ENCODE results near the gene FXYD6. TPM values are rescaled to one million over a fixed set of nuclear protein-coding genes. Genes with fewer than 3 reads are reported as not detected.

Gene FXYD6
- total RNA-seq, 1 experiment from 2014 or later: 12.2 TPM

GRCh38 chr11:117871784-117872183 is 4.7 kb downstream of the FXYD6 start:
- POLR2A ChIA-PET (ENCODE audit: low non-redundant PET): no interaction called here
- Histone ChIP-seq H3K9me3 (ENCODE audit: low read depth, low read length, poor library complexity, severe bottlenecking) (no peaks in the 10 kb centered on the region), H3K36me3 (ENCODE audit: insufficient read depth, low read length, poor library complexity, severe bottlenecking) (no peaks in the 10 kb centered on the region), H3K4me3 (ENCODE audit: low read depth, low read length, poor library complexity, severe bottlenecking) (no peak overlapping the region), H3K27ac (ENCODE audit: low read depth, low read length, poor library complexity, severe bottlenecking) (no peak overlapping the region), H3K4me1 (ENCODE audit: insufficient read depth, low read length, poor library complexity, severe bottlenecking) (peaks cover 5% of the 10 kb centered on the region), H3K27me3 (replicated peaks; ENCODE audit: insufficient read depth, low read depth, low read length, poor library complexity) (no peaks in the 10 kb centered on the region)
- intact Hi-C loops (cut with micrococcal nuclease; ENCODE audit: unreplicated experiment): no loop called here
- no peak for DNase-seq (ENCODE audit: low spot score)
- CTCF ChIA-PET: no interaction called here
- TF ChIP-seq CTCF (conservative IDR thresholded peaks at IDR 0.05; ENCODE audit: low read depth, low read length) (no peak), EZH2 (IDR thresholded peaks at IDR 0.05; ENCODE audit: borderline replicate concordance, low read depth, low read length, poor library complexity, severe bottlenecking) (no peak)
- BruUV-seq (replicated peaks): no TSS peak

GRCh38 chr11:117871160-117871559 is 5.3 kb downstream of the FXYD6 start:
- CTCF ChIA-PET: no interaction called here
- TF ChIP-seq CTCF (conservative IDR thresholded peaks at IDR 0.05; ENCODE audit: low read depth, low read length) (no peak), EZH2 (IDR thresholded peaks at IDR 0.05; ENCODE audit: borderline replicate concordance, low read depth, low read length, poor library complexity, severe bottlenecking) (no peak)
- Histone ChIP-seq H3K4me1 (ENCODE audit: insufficient read depth, low read length, poor library complexity, severe bottlenecking) (peaks cover 5% of the 10 kb centered on the region), H3K27me3 (replicated peaks; ENCODE audit: insufficient read depth, low read depth, low read length, poor library complexity) (no peaks in the 10 kb centered on the region), H3K27ac (ENCODE audit: low read depth, low read length, poor library complexity, severe bottlenecking) (no peak overlapping the region), H3K36me3 (ENCODE audit: insufficient read depth, low read length, poor library complexity, severe bottlenecking) (no peaks in the 10 kb centered on the region), H3K9me3 (ENCODE audit: low read depth, low read length, poor library complexity, severe bottlenecking) (no peaks in the 10 kb centered on the region), H3K4me3 (ENCODE audit: low read depth, low read length, poor library complexity, severe bottlenecking) (no peak overlapping the region)
- no TSS peak for BruUV-seq (replicated peaks)
- POLR2A ChIA-PET (ENCODE audit: low non-redundant PET): no interaction called here
- intact Hi-C loops (cut with micrococcal nuclease; ENCODE audit: unreplicated experiment): no loop called here
- no peak for DNase-seq (ENCODE audit: low spot score)

- no peaks in the 10 kb centered on the region for H3K27me3 ChIP-seq (replicated peaks; ENCODE audit: insufficient read depth, low read depth, low read length, poor library complexity)
- no peak for DNase-seq (ENCODE audit: low spot score)
- BruUV-seq (replicated peaks): no TSS peak
- H3K36me3 ChIP-seq (ENCODE audit: insufficient read depth, low read length, poor library complexity, severe bottlenecking): no peaks in the 10 kb centered on the region
- H3K4me1 ChIP-seq (ENCODE audit: insufficient read depth, low read length, poor library complexity, severe bottlenecking): no peaks in the 10 kb centered on the region
- intact Hi-C loops (cut with micrococcal nuclease; ENCODE audit: unreplicated experiment): no loop called here
- TF ChIP-seq CTCF (conservative IDR thresholded peaks at IDR 0.05; ENCODE audit: low read depth, low read length): no peak
- no peak for TF ChIP-seq EZH2 (IDR thresholded peaks at IDR 0.05; ENCODE audit: borderline replicate concordance, low read depth, low read length, poor library complexity, severe bottlenecking)
- ChIA-PET POLR2A (ENCODE audit: low non-redundant PET) (no interaction called here), CTCF (no interaction called here)
- H3K27ac ChIP-seq (ENCODE audit: low read depth, low read length, poor library complexity, severe bottlenecking): no peak overlapping the region
- no peaks in the 10 kb centered on the region for H3K9me3 ChIP-seq (ENCODE audit: low read depth, low read length, poor library complexity, severe bottlenecking)
- H3K4me3 ChIP-seq (ENCODE audit: low read depth, low read length, poor library complexity, severe bottlenecking): no peak overlapping the region
These were observed 6.1 kb downstream of the FXYD6 start for GRCh38 chr11:117870103-117870952.

Data from A673 (cell line).